Measurements from ENCODE around the gene TSPAN3. TPM values are rescaled to one million over a fixed set of nuclear protein-coding genes. Genes with fewer than 3 reads are reported as not detected.

Gene TSPAN3
- total and polyA plus RNA-seq, 3 donors from 2014 or later: 197 to 226 (median 223) TPM

DNA sequence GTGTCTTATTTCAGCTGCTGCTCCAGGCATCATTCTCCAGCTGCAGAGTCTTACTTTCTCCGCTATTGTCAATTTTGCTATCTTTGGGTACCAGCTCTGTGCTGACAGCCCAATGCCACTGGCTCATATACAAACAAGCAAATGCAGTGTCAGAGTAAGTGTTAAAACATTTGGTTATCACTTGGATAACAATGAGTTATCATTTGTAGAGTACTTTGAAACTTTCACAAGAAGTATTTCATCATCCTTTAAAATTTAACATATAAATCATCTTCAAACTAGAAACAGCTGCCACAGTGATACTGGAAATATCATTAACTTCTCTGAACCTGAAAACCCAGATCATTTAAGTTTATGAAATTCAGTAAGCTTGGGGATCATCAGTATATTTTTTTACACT lies 13.8 kb downstream of the TSPAN3 start:
- H3K4me3 ChIP-seq: no peak overlapping the region
- intact Hi-C loops (cut with DNase I; ENCODE audit: low total_unique reads): no loop called here
- no peaks in the 10 kb centered on the region for H3K9me3 ChIP-seq
- H3K4me1 ChIP-seq: peaks cover 16% of the 10 kb centered on the region
- no peak for TF ChIP-seq POLR2A (IDR thresholded peaks at IDR 0.05)
- TF ChIP-seq, protein P1, sequence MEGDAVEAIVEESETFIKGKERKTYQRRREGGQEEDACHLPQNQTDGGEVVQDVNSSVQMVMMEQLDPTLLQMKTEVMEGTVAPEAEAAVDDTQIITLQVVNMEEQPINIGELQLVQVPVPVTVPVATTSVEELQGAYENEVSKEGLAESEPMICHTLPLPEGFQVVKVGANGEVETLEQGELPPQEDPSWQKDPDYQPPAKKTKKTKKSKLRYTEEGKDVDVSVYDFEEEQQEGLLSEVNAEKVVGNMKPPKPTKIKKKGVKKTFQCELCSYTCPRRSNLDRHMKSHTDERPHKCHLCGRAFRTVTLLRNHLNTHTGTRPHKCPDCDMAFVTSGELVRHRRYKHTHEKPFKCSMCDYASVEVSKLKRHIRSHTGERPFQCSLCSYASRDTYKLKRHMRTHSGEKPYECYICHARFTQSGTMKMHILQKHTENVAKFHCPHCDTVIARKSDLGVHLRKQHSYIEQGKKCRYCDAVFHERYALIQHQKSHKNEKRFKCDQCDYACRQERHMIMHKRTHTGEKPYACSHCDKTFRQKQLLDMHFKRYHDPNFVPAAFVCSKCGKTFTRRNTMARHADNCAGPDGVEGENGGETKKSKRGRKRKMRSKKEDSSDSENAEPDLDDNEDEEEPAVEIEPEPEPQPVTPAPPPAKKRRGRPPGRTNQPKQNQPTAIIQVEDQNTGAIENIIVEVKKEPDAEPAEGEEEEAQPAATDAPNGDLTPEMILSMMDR (IDR thresholded peaks at IDR 0.05): no peak
- WGBS, 2 donors: 100% methylated on average over 1 of the region's 1 CpG
- no peaks in the 10 kb centered on the region for H3K36me3 ChIP-seq (ENCODE audit: low read depth, missing control alignments)
- H3K27me3 ChIP-seq: no peaks in the 10 kb centered on the region
- H3K27ac ChIP-seq: no peak overlapping the region
- DNase-seq: no peak

DNA sequence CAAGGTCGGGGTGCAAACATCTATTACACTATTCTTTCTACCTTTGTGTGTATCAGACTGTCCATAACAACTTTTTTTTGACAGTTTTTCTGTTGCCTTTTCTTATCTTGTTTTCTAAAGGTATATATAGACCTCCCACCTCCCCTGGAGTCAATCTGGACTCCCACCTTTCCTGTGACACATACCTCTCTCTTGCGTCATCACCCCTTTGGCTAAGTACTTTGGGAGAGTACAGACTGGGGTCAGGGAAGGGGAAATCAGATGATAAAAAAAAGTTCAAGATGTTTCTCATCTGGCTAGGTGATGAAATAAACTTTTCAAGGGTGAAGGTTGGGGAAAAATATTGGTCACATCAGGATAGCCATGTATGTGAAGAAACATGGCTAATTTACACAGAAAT lies 17.2 kb downstream of the TSPAN3 start:
- DNase-seq: no peak
- H3K27me3 ChIP-seq: no peaks in the 10 kb centered on the region
- intact Hi-C loops (cut with DNase I; ENCODE audit: low total_unique reads): no loop called here
- no peaks in the 10 kb centered on the region for H3K9me3 ChIP-seq
- TF ChIP-seq POLR2A (IDR thresholded peaks at IDR 0.05): no peak
- TF ChIP-seq, protein P1 (IDR thresholded peaks at IDR 0.05): no peak
- WGBS, 2 donors: 96 to 97% methylated on average over 2 of the region's 2 CpGs
- no peak overlapping the region for H3K27ac ChIP-seq
- no peak overlapping the region for H3K4me3 ChIP-seq
- H3K36me3 ChIP-seq (ENCODE audit: low read depth, missing control alignments): no peaks in the 10 kb centered on the region
- H3K4me1 ChIP-seq: no peaks in the 10 kb centered on the region

DNA sequence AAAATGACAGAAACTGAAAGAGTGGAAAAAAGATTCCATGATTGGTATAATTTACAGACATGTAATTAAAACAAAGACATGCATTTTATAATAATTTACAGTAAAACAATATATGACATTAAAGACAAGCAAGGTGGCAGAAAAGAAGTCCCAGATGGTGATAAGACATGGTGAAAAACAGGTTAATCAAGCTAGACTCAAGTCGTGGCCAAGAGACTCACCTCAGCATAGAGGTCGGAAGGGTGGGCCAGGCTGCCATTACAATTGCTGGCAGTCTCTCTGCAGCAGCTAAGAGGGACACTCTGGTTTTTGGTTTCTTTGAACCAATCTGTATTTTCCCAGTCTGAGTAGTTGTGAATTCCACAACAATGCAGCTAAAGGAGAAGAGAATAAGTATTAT lies 18.4 kb downstream of the TSPAN3 start:
- Histone ChIP-seq H3K9me3 (no peaks in the 10 kb centered on the region), H3K27ac (no peak overlapping the region), H3K4me3 (no peak overlapping the region), H3K4me1 (no peaks in the 10 kb centered on the region), H3K27me3 (no peaks in the 10 kb centered on the region), H3K36me3 (ENCODE audit: low read depth, missing control alignments) (no peaks in the 10 kb centered on the region)
- TF ChIP-seq, protein P1 (IDR thresholded peaks at IDR 0.05): no peak
- no peak for TF ChIP-seq POLR2A (IDR thresholded peaks at IDR 0.05)
- no peak for DNase-seq
- 86% methylated on average over 2 of the region's 2 CpGs for WGBS, 2 donors
- intact Hi-C loops (cut with DNase I; ENCODE audit: low total_unique reads): no loop called here

DNA sequence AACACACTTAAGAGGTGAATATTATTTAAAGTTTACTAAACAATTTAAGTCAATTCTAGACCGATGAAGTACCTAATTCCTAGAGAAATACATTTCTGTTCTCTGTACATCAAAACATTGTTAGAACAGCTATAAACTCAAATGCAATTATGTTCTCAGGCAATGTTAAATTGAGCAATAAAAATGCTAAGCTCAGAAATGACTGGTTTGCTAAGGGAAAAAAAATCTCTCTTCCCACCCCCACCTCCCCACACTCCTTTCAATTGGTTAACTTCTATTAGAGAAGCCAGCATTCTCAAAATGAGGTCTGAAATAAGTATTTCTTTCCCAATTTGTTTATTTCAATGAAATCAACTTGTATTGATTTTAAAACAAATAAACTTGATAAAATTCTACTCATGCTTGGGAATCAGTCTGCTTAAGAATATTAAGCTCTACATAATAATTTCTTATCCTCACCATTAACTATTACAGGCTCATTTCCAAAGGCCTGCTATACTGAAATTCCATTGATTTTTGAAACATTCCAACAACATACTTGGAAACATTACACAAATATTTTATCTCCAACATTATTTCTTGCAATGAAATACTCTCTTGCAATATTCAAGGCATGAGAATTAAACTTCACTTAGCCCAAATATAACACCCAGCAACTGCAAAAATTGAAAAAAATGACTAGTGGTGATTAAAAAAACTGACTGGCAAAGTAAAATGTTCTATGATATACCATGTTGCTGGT lies 22.6 kb downstream of the TSPAN3 start:
- no peaks in the 10 kb centered on the region for H3K27me3 ChIP-seq
- H3K4me1 ChIP-seq: no peaks in the 10 kb centered on the region
- WGBS, 2 donors: 95% methylated on average over 1 of the region's 1 CpG
- H3K27ac ChIP-seq: no peak overlapping the region
- H3K36me3 ChIP-seq (ENCODE audit: low read depth, missing control alignments): no peaks in the 10 kb centered on the region
- H3K4me3 ChIP-seq: no peak overlapping the region
- DNase-seq: no peak
- intact Hi-C loops (cut with DNase I; ENCODE audit: low total_unique reads): no loop called here
- no peak for TF ChIP-seq POLR2A (IDR thresholded peaks at IDR 0.05)
- TF ChIP-seq, protein P1 (IDR thresholded peaks at IDR 0.05): no peak
- no peaks in the 10 kb centered on the region for H3K9me3 ChIP-seq
